GM12878 (cell line): Measurements from ENCODE around the gene SCD5. TPM values are rescaled to one million over a fixed set of nuclear protein-coding genes. Genes with fewer than 3 reads are reported as not detected.

Experiments
- ATAC-seq: fragments of 200-7000 bp; cut with Tn5 transposase; 3 replicates; pipeline ENCODE4 v1.9.1; 2020; ENCODE audit warnings: mild to moderate bottlenecking, moderate library complexity
- BruUV-seq: library from RNA; stranded (reverse); fragments of 400-500 nt; replicated peaks from 2 replicates; lab custom pipeline; 2021; lab: Mats Ljungman, UMichigan
- CTCF ChIA-PET: fragments of 300-600 bp; sonication (Branson Sonifier 250); formaldehyde crosslinking; extraction: SDS; loops from one replicate; lab custom pipeline; 2021; ENCODE audit warnings: inconsistent platforms; lab: Yijun Ruan, JAX
- POLR2A ChIA-PET: fragments of 350-600 bp; formaldehyde crosslinking; extraction: SDS; loops from one replicate; lab custom pipeline; 2021; ENCODE audit warnings: inconsistent platforms; lab: Charles Lee
- RAD21 ChIA-PET: fragments of 300-600 bp; sonication (Branson Sonifier 250); formaldehyde crosslinking; loops from one replicate; lab custom pipeline; 2023; ENCODE audit warnings: antibody characterized with exemption; ENCODE audit not compliant: unreplicated experiment; lab: Charles Lee
- SMC1A ChIA-PET: fragments of 300-600 bp; sonication (Branson Sonifier 250); formaldehyde crosslinking; loops from one replicate; lab custom pipeline; 2023; ENCODE audit not compliant: unreplicated experiment, uncharacterized antibody; lab: Charles Lee
- DNase-seq: peaks from one replicate; pipeline ENCODE4 v3.0.0-alpha.2; 2011; ENCODE audit warnings: low read depth, low spot score
- FAIRE-seq: peaks from 3 replicates; lab custom pipeline; 2011; peaks lifted over from hg19 to GRCh38; lab: Jason Lieb, UNC
- H2AFZ ChIP-seq: 2 replicates; pipeline ENCODE4 v1.6.0; 2011; ENCODE audit warnings: low read depth, low read length, control low read depth; ENCODE audit not compliant: control insufficient read depth
- H3K27ac ChIP-seq: 2 replicates; pipeline ENCODE4 v1.5.1; 2011; ENCODE audit warnings: control low read depth; ENCODE audit not compliant: control insufficient read depth, insufficient read depth
- H3K27me3 ChIP-seq, 2 experiments: replicated peaks in 1 of 2; 2 replicates each; pipeline versions ENCODE4 v1.6.0 to v1.6.1; 2011; ENCODE audit warnings: low read length in 1 of 2; ENCODE audit not compliant: control insufficient read depth in 2 of 2, insufficient read depth in 2 of 2
- H3K36me3 ChIP-seq, 2 experiments: 2 replicates each; pipeline ENCODE4 v1.5.1; 2011; ENCODE audit warnings: low read length in 1 of 2; ENCODE audit not compliant: control insufficient read depth in 2 of 2, insufficient read depth in 2 of 2
- H3K4me1 ChIP-seq: 2 replicates; pipeline ENCODE4 v1.6.1; 2011; ENCODE audit warnings: mild to moderate bottlenecking, low read length, moderate library complexity, mixed read lengths; ENCODE audit not compliant: control insufficient read depth, insufficient read depth
- H3K4me2 ChIP-seq: 2 replicates; pipeline ENCODE4 v1.6.0; 2011; ENCODE audit warnings: control low read depth; ENCODE audit not compliant: control insufficient read depth, insufficient read depth
- H3K4me3 ChIP-seq: fragments of 200-600 bp; sonication (generic); 2 replicates; pipeline ENCODE4 v1.5.1; 2016
- H3K79me2 ChIP-seq: 2 replicates; pipeline ENCODE4 v1.6.0; 2011; ENCODE audit warnings: low read length; ENCODE audit not compliant: control insufficient read depth, insufficient read depth
- H3K9ac ChIP-seq: 2 replicates; pipeline ENCODE4 v1.8.0; 2011; ENCODE audit warnings: low read length, control low read depth, mixed read lengths; ENCODE audit not compliant: control insufficient read depth, insufficient read depth
- H3K9me3 ChIP-seq: replicated peaks from 3 replicates; pipeline ENCODE4 v1.5.1; 2011; ENCODE audit warnings: mild to moderate bottlenecking, low read length; ENCODE audit not compliant: control insufficient read depth, insufficient read depth
- H4K20me1 ChIP-seq: 2 replicates; pipeline ENCODE4 v1.6.0; 2011; ENCODE audit not compliant: control insufficient read depth, insufficient read depth
- BACH1 ChIP-seq: fragments of 450-650 bp; IDR thresholded peaks from 2 replicates; pipeline ENCODE4 v1.6.1; 2017; ENCODE audit warnings: mild to moderate bottlenecking, borderline replicate concordance
- ESRRA ChIP-seq: IDR thresholded peaks from 2 replicates; pipeline ENCODE4 v1.6.1; 2012; ENCODE audit warnings: mild to moderate bottlenecking, low read length, improper control_type of control experiment
- FOXM1 ChIP-seq: IDR thresholded peaks from 2 replicates; pipeline ENCODE4 v1.6.1; 2012; ENCODE audit warnings: low read depth, mild to moderate bottlenecking, inconsistent platforms, low read length, moderate library complexity
- IKZF1 ChIP-seq: fragments of 450-650 bp; conservative IDR thresholded peaks from 2 replicates; pipeline ENCODE4 v1.6.1; 2017; ENCODE audit warnings: antibody characterized with exemption, mild to moderate bottlenecking
- MTA2 ChIP-seq: fragments of 450-650 bp; IDR thresholded peaks from 2 replicates; pipeline ENCODE4 v1.6.1; 2016; ENCODE audit warnings: low read depth, mild to moderate bottlenecking, moderate library complexity
- POU2F2 ChIP-seq: IDR thresholded peaks from 3 replicates; pipeline ENCODE4 v1.6.1; 2011; ENCODE audit warnings: low read depth, mild to moderate bottlenecking, low read length, borderline replicate concordance
- RB1 ChIP-seq: fragments of 450-650 bp; formaldehyde crosslinking; IDR thresholded peaks from 2 replicates; pipeline ENCODE4 v1.6.1; 2017; ENCODE audit warnings: mild to moderate bottlenecking, borderline replicate concordance
- SPI1 ChIP-seq: IDR thresholded peaks from 2 replicates; pipeline ENCODE4 v1.6.1; 2011; ENCODE audit warnings: low read depth, mild to moderate bottlenecking, low read length, moderate library complexity, borderline replicate concordance; ENCODE audit not compliant: insufficient read depth
- whole genome bisulfite sequencing: methylation state at CpG from one replicate; pipeline ENCODE4 v1.1.6; 2016; ENCODE audit warnings: low lambda C conversion rate; ENCODE audit not compliant: insufficient replicate concordance, insufficient coverage; ENCODE audit errors: missing lambda C conversion rate; 5-methylcytosine and 5-hydroxymethylcytosine counted together
- in situ Hi-C: fragments of 300-500 bp; cut with MboI; formaldehyde crosslinking; loops from 9 replicates; pipeline ENCODE4 v1.14.3; 2018; ENCODE audit warnings: mixed read lengths
- intact Hi-C: fragments of 100-400 bp; cut with micrococcal nuclease; formaldehyde crosslinking; loops from one replicate; pipeline ENCODE4 v1.14.2; 2022; ENCODE audit not compliant: unreplicated experiment
- polyA plus RNA-seq, 11 experiments: library from polyadenylated mRNA; depleted of rRNA in 4 of 11; unstranded in 6 of 11; stranded (reverse) in 5 of 11; fragments of >200 nt; fragmentation: Nextera tagmentation in 4 of 11; fragmentation: Illumina TruSeq in 1 of 11; extraction: Ambion mirVana in 4 of 11; extraction: Trizol in 1 of 11; gene quantifications; 1 replicate in 1 of 11; 2 replicates in 10 of 11; pipeline versions ENCODE4 v1.2.1 to v1.2.3, GENCODE V29; 2011 to 2016; ENCODE audit warnings: inconsistent platforms in 2 of 11, missing spikeins in 2 of 11, low read depth in 1 of 11
- total RNA-seq, 4 experiments: library from RNA; depleted of rRNA in 3 of 4; stranded (reverse); fragments of >200 nt in 3 of 4; fragmentation: Illumina TruSeq in 1 of 4; extraction: Trizol in 1 of 4; gene quantifications; 2 replicates each; pipeline versions ENCODE4 v1.2.1 to v1.2.3, GENCODE V29; 2013 to 2021
- TF ChIP-seq, protein P1 (sequence below): fragments of 450-650 bp; IDR thresholded peaks from 2 replicates; pipeline ENCODE4 v1.6.1; 2017; ENCODE audit warnings: mild to moderate bottlenecking, moderate library complexity

Gene SCD5
- total and polyA plus RNA-seq, 10 of the 15 experiments (the other 5 are each of a cell fraction or from before 2014, with no cell fraction given), result 2.4 to 15.0 (median 4.2) TPM

GRCh38 chr4:82755650-82756049 is 42.9 kb downstream of the SCD5 start:
- Histone ChIP-seq H4K20me1 (no peaks in the 10 kb centered on the region), H3K4me2 (no peak overlapping the region), H3K4me3 (no peak overlapping the region), H3K36me3 (no peaks in the 10 kb centered on the region), H3K27ac (no peak overlapping the region)
- no peak for FAIRE-seq
- TF ChIP-seq FOXM1 (no peak), ESRRA (no peak), IKZF1 (no peak), BACH1 (no peak), POU2F2 (no peak), RB1 (no peak), SPI1 (no peak), MTA2 (no peak)
- TF ChIP-seq, protein P1, sequence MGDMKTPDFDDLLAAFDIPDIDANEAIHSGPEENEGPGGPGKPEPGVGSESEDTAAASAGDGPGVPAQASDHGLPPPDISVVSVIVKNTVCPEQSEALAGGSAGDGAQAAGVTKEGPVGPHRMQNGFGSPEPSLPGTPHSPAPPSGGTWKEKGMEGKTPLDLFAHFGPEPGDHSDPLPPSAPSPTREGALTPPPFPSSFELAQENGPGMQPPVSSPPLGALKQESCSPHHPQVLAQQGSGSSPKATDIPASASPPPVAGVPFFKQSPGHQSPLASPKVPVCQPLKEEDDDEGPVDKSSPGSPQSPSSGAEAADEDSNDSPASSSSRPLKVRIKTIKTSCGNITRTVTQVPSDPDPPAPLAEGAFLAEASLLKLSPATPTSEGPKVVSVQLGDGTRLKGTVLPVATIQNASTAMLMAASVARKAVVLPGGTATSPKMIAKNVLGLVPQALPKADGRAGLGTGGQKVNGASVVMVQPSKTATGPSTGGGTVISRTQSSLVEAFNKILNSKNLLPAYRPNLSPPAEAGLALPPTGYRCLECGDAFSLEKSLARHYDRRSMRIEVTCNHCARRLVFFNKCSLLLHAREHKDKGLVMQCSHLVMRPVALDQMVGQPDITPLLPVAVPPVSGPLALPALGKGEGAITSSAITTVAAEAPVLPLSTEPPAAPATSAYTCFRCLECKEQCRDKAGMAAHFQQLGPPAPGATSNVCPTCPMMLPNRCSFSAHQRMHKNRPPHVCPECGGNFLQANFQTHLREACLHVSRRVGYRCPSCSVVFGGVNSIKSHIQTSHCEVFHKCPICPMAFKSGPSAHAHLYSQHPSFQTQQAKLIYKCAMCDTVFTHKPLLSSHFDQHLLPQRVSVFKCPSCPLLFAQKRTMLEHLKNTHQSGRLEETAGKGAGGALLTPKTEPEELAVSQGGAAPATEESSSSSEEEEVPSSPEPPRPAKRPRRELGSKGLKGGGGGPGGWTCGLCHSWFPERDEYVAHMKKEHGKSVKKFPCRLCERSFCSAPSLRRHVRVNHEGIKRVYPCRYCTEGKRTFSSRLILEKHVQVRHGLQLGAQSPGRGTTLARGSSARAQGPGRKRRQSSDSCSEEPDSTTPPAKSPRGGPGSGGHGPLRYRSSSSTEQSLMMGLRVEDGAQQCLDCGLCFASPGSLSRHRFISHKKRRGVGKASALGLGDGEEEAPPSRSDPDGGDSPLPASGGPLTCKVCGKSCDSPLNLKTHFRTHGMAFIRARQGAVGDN, result no peak
- TF ChIP-seq, all 136 proteins: peak for 0
- SMC1A ChIA-PET, result no interaction called here
- Histone ChIP-seq H2AFZ (no peak overlapping the region), H3K4me1 (peaks cover 10% of the 10 kb centered on the region), H3K79me2 (no peaks in the 10 kb centered on the region), H3K27me3 (no peaks in the 10 kb centered on the region), H3K9ac (no peak overlapping the region), H3K9me3 (no peaks in the 10 kb centered on the region)
- RAD21 ChIA-PET, result no interaction called here
- ATAC-seq (no peak), DNase-seq (no peak)
- in situ Hi-C loops (no loop called here), intact Hi-C loops (no loop called here)
- no TSS peak for BruUV-seq
- 65% methylated on average over 2 of the region's 2 CpGs for WGBS
- POLR2A ChIA-PET, result no interaction called here
- CTCF ChIA-PET, result no interaction called here
